EL (cell line): ENCODE data around the gene FAF1.

Experiments
- DNase-seq: peaks from one replicate; pipeline ENCODE4 v3.0.0-alpha.2; 2016

The FAF1 gene

DNA sequence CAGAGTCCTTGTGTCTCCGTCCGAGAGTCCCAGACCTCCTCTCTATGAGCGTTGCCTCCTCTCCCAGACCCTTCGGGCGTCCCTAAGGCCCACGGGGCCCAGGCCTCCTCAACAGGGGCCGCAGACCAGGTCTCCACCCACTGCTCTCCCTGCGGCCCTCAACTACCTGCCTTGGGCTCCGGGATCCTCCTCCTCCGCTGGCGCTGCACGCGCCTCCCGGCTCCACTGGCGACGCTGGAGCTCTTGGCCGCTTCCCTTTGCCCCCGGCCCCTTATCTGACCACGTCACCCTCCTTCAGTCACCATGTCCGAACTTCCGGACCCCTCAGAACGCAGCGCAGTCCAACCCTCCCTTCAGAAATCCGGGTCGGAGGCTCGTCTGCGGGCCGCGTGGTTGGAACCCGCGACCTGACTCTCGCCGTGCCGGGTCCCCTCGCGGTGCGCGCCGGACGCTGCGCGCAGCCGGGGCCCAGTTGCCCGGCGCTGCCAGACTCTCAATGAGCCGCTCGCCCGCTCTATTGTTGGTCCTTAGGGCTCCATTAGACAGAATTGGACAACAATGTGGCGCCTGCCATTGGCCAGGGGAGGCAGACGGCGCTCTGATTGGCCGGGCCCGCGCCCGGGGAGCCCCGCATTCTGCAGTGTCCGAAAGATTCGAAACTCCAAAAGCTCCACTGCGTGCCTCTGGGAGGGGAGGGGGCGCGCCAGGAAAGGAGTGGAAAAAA, 537.0 kb downstream of the FAF1 start, which contains the start of gene DMRTA2:
Gene DMRTA2, minus strand, starts transcription at position 498 of the 724 bp plus-strand sequence. CDS start 1,907 bp downstream, outside the sequence.
- peak; percentile 48 for DNase-seq

- no peak for DNase-seq
These were observed 537.5 kb downstream of the FAF1 start for GRCh38 chr1:50422675-50422945.

GRCh38 chr1:50421768-50422674, 538.0 kb downstream of the FAF1 start:
- DNase-seq, result no peak

- DNase-seq, result no peak
These were observed 538.7 kb downstream of the FAF1 start for GRCh38 chr1:50421366-50421748.

DNA sequence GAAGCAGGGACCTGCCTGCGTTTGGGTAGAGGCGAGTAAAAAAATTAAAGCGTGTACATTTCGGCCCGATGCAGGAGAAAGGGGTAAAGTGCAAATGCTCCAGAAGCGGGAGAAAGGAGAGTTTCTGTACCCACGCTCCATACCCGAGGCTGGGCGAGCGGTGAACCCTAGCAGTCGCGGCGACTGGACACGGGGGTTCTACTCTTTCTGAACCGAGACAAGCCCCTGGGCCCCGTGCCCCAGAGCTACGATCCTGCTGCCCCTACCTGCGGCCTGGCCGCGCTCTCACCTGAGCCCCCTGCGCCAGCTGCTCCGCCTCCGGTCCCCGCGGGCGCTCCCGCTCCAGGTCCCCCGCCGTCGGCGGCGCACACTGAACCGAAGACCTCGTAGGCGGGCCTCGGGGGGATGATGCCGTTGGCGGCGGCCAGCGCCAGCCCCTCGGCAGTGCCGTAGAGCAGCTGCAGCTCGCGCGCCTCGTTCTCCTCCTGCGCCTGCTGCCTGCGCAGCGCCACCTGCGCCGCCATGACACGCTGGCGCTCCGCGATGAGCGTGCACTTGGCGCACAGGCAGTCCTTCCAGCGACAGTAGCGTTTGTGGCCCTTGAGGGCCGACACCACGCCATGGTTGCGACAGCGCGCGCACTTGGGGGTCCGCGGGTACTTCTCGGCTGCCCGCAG, 539.2 kb downstream of the FAF1 start:
- DNase-seq, result no peak

- no peak for DNase-seq
These were observed 540.0 kb downstream of the FAF1 start for GRCh38 chr1:50419907-50420677.

DNA sequence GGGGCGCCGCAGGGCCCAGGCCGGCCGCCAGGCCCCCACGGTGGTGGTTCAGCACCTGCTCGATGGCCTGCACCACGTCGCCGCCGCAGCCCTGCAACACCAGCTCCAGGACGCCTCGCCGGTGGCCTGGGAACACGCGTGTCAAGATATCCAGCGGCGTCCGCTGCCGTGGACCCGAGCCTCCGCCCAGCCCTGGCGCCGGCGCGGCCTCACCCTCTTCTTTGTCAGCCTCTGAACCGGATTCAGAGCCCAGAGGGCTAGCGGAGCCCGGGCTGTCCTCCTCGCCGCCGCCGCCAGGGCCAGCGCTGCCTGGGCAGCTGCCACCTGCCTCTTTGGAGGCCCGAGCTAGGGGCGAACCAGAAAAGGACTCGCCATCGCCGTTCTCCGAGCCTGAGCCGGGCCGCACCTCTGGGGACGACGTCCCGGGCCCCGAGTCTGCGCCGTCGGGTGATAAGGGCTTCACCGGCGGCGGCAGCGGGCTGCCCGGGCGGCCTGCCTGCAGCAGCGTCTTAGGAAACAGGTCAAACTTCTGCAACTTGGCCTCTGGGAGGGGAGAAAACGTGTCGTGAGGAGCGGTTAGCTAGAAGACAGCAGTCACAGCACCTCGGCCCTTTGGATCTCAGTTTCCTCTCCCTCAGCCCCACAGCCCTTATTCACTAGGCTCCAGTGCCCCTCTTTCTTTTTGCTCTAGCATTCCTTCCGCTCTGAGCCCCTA, 540.7 kb downstream of the FAF1 start:
- no peak for DNase-seq

GRCh38 chr1:50418600-50419109, 541.4 kb downstream of the FAF1 start:
- no peak for DNase-seq

- DNase-seq, result no peak
These were observed 542.0 kb downstream of the FAF1 start for GRCh38 chr1:50417946-50418599.

- DNase-seq, result no peak
These were observed 542.6 kb downstream of the FAF1 start for GRCh38 chr1:50417507-50417906.

GRCh38 chr1:50416553-50417453, 543.3 kb downstream of the FAF1 start:
- DNase-seq, result no peak

DNA sequence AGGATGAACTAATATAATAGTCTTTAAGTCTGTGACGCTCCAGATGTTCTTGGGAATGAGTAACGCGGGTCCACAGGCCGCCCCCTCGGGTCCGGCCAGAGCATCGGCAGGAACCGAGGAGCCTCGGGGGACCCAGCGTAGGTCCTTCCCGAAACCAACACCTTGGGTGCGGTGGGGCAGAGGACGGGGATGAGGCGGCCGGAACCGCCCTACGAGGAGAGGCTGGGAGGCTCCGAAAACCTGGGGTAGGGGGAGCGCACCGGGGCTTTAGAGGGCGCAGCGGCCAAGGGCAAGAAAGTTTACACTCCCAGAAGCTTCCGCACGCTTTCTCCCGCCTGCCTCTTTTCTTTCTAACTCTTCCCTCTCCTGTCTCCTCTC, 543.9 kb downstream of the FAF1 start:
- no peak for DNase-seq

- no peak for DNase-seq
These were observed 544.6 kb downstream of the FAF1 start for GRCh38 chr1:50415235-50416149.

- DNase-seq, result no peak
These were observed 545.2 kb downstream of the FAF1 start for GRCh38 chr1:50414853-50415234.

DNA sequence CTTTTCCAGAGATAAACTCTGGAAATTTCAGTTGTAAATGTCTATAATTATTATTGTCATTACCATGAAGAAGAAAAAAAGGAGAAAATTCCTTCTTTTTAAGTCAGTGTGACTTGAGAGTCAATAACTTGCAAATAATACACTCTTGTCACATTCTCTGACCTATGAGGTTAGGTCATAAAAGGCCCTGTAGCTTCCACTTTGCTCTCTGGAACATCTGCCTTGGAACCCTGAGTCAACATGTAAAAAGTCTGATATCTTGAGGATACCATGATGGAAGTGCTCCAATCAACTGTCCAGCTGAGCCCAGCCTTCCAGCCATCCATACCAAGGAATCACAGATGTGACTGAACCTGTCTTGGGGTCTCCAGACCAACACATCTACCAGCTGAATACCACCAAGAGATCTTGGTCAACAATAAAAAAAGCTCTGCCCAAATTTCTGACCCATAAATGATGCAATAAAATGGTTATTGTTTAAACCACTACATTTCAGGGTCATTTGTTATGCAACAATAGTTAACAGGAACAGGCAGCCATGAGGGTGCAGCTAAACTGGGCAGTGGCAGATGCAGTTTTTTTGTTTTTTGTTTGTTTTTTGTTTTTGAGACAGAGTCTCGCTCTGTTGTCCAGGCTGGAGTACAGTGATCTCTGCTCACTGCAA, 547.1 kb downstream of the FAF1 start:
- DNase-seq, result no peak

DNA sequence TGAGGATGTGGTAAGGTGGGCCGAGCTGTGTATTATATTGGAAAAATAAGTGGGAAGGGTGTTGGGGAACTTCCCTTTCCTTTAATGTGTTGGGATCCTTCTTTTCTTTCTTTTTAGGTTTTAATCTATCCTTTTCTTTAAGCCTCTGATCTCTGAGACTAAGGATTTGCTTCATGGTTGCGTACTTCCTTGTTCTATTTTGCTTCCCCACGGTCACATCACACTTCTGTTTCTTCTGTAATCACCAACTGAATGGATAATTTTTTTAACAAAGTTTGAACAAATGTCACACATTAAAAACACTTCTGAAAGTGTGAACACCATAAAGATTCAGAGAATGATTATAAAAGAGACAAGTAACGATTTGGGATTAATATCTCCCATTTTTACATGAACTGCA, 554.3 kb downstream of the FAF1 start:
- DNase-seq, result no peak

- DNase-seq, result no peak
These were observed 566.4 kb downstream of the FAF1 start for GRCh38 chr1:50393522-50394120.
